Activated T-helper 9 cell treated with anti-CD3 and anti-CD28 coated beads, Interleukin-2, amount 50 U/mL, for 16 hours (primary cell): ENCODE results near the gene SNF8.

Experiments
- DNase-seq: peaks from one replicate; pipeline ENCODE4 v3.0.0-alpha.2; 2020; ENCODE audit warnings: low read depth

Gene SNF8

GRCh38 chr17:48890086-48890485, 54.6 kb downstream of the SNF8 start:
- no peak for DNase-seq

GRCh38 chr17:48883171-48883570, 61.5 kb downstream of the SNF8 start:
- no peak for DNase-seq

- DNase-seq, result no peak
These were observed 62.4 kb downstream of the SNF8 start for GRCh38 chr17:48882272-48882671.
